Stomach (tissue), 4 donors: ENCODE data around the gene BAIAP2L2.

Experiments used
- POLR2A ChIP-seq, 4 donors: fragments of 450-650 bp; IDR thresholded peaks; one replicate each; pipeline ENCODE4 v1.6.1; 2016; ENCODE audit warnings: antibody characterized with exemption in 4 of 4, control low read depth in 2 of 4, mild to moderate bottlenecking in 1 of 4, moderate library complexity in 1 of 4
- TF ChIP-seq, protein P1 (sequence below), 7 experiments: fragments of 450-650 bp in 4 of 7; fragments of 200-600 bp in 3 of 7; sonication (generic) in 3 of 7; IDR thresholded peaks; one replicate each; pipeline ENCODE4 v1.5.1; 2016 to 2019; ENCODE audit warnings: antibody characterized with exemption in 7 of 7, control low read depth in 2 of 7, mild to moderate bottlenecking in 1 of 7

DNA sequence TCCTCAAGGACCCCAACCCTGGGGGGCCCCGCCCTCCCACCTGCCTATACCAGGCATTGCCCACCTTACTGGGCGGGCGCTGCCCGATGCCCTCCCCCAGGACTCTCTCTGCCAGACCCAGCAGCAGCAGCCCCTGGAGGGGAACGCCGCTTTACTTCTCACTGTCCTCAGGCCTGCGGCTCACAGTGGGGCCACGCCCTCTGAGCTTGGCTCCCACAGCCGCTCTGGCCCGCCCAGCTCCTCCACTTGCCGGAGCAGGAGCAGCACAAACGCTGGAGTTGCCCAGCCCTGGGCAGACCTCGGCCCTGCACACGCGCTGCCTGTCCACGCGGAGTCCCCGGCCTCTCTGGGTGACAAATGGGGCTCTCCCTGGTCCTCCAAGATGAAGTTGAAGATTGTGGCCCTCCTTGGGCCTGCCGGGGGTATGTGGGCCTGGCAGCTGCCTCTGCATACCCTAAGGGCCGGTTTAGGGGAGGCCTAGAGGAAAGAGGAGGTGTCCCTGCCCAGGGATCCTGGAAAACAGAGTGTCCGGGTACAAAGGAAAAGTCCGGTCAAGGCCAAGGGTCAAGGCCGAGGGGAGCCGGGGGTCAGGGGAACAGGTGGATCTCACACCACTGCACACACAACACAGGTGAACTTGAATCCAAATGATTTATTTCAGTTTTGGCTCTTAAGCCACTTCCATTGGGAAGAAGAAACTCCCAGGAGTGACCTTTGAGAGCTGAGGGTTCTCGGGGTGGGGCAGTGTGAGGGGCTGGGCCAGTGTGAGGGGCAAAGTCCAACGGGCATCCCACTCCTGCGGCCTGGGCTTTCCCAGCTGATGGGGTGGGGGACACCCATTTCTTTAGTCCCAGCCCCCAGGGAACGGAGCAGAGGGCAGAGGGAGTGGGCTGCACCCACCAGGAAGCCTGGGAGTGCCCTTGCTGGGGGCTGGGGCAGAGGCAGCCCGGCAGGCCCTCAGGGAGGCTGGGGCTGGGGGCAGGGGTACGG is 674 bp upstream of the BAIAP2L2 start:
- TF ChIP-seq, protein P1, sequence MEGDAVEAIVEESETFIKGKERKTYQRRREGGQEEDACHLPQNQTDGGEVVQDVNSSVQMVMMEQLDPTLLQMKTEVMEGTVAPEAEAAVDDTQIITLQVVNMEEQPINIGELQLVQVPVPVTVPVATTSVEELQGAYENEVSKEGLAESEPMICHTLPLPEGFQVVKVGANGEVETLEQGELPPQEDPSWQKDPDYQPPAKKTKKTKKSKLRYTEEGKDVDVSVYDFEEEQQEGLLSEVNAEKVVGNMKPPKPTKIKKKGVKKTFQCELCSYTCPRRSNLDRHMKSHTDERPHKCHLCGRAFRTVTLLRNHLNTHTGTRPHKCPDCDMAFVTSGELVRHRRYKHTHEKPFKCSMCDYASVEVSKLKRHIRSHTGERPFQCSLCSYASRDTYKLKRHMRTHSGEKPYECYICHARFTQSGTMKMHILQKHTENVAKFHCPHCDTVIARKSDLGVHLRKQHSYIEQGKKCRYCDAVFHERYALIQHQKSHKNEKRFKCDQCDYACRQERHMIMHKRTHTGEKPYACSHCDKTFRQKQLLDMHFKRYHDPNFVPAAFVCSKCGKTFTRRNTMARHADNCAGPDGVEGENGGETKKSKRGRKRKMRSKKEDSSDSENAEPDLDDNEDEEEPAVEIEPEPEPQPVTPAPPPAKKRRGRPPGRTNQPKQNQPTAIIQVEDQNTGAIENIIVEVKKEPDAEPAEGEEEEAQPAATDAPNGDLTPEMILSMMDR (IDR thresholded peaks at IDR 0.05): no peak
- no peak for TF ChIP-seq POLR2A (IDR thresholded peaks at IDR 0.05)
